C4-2B (cell line): ENCODE data around the gene PARD3.

Experiments
- ZFX ChIP-seq: fragments of 450-650 bp; IDR thresholded peaks from 2 replicates; pipeline ENCODE4 v1.6.1; 2017
- TF ChIP-seq, protein P1 (sequence below): fragments of 450-650 bp; conservative IDR thresholded peaks from 2 replicates; pipeline ENCODE4 v1.5.1; 2017; ENCODE audit warnings: mild to moderate bottlenecking

DNA sequence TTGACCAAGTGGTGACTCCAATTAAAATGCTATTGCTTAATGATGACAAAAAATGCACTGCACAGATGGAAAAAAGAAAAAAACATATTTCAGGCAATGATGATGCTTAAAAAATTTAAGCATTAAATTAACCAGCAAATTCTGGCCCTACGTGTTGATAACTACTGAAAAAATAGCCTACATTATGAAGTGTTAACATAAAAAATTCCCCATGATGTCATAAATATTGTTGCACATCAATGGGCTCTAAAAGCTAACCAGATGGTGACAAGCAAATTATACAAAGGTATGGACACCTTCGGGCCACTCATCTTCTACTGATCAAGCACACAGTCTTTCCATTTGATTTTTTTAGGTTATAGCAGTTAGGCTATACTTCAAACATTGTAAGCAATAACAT is 267.4 kb downstream of the PARD3 start:
- TF ChIP-seq, protein P1, sequence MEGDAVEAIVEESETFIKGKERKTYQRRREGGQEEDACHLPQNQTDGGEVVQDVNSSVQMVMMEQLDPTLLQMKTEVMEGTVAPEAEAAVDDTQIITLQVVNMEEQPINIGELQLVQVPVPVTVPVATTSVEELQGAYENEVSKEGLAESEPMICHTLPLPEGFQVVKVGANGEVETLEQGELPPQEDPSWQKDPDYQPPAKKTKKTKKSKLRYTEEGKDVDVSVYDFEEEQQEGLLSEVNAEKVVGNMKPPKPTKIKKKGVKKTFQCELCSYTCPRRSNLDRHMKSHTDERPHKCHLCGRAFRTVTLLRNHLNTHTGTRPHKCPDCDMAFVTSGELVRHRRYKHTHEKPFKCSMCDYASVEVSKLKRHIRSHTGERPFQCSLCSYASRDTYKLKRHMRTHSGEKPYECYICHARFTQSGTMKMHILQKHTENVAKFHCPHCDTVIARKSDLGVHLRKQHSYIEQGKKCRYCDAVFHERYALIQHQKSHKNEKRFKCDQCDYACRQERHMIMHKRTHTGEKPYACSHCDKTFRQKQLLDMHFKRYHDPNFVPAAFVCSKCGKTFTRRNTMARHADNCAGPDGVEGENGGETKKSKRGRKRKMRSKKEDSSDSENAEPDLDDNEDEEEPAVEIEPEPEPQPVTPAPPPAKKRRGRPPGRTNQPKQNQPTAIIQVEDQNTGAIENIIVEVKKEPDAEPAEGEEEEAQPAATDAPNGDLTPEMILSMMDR, result no peak
- TF ChIP-seq ZFX, result no peak
